Calu3 (cell line): Measurements from ENCODE around the gene TSGA10. TPM values are rescaled to one million over a fixed set of nuclear protein-coding genes. Genes with fewer than 3 reads are reported as not detected.

Experiments used
- Bru-seq: library from RNA; stranded (reverse); fragments of 400-500 nt; gene quantifications from one replicate; lab custom pipeline; 2021; lab: Mats Ljungman, UMichigan
- BruChase-seq, 2 experiments: library from RNA; stranded (reverse); fragments of 400-500 nt; gene quantifications; one replicate each; lab custom pipeline; 2021; lab: Mats Ljungman, UMichigan
- BruUV-seq: library from RNA; stranded (reverse); fragments of 400-500 nt; replicated peaks from 2 replicates; lab custom pipeline; 2021; lab: Mats Ljungman, UMichigan
- CTCF ChIA-PET: fragments of 300-600 bp; sonication (Branson Sonifier 250); formaldehyde crosslinking; loops from one replicate; lab custom pipeline; 2022; ENCODE audit warnings: antibody characterized with exemption; lab: Charles Lee
- DNase-seq: peaks from one replicate; pipeline ENCODE4 v3.0.0; 2022
- H3K27ac Mint-ChIP-seq: one replicate; pipeline ENCODE4 v1.8.0; 2022; ENCODE audit warnings: mixed read lengths; ENCODE audit not compliant: unreplicated experiment
- H3K27me3 Mint-ChIP-seq: one replicate; pipeline ENCODE4 v1.8.0; 2022; ENCODE audit warnings: mixed read lengths; ENCODE audit not compliant: unreplicated experiment
- H3K36me3 Mint-ChIP-seq: one replicate; pipeline ENCODE4 v1.8.0; 2022; ENCODE audit warnings: mild to moderate bottlenecking, moderate library complexity, mixed read lengths; ENCODE audit not compliant: insufficient read depth, unreplicated experiment
- H3K4me1 Mint-ChIP-seq: one replicate; pipeline ENCODE4 v1.8.0; 2022; ENCODE audit warnings: mild to moderate bottlenecking, low read depth, mixed read lengths; ENCODE audit not compliant: unreplicated experiment
- H3K4me3 Mint-ChIP-seq: one replicate; pipeline ENCODE4 v1.8.0; 2022; ENCODE audit warnings: mild to moderate bottlenecking, low read depth, moderate library complexity, mixed read lengths; ENCODE audit not compliant: unreplicated experiment
- H3K9me3 Mint-ChIP-seq: one replicate; pipeline ENCODE4 v1.8.0; 2022; ENCODE audit warnings: low read depth, mixed read lengths; ENCODE audit not compliant: unreplicated experiment
- CTCF ChIP-seq: fragments of 200-600 bp; IDR thresholded peaks from one replicate; pipeline ENCODE4 v1.8.0; 2022; ENCODE audit warnings: antibody characterized with exemption; ENCODE audit not compliant: unreplicated experiment
- intact Hi-C: fragments of 100-400 bp; cut with micrococcal nuclease; formaldehyde crosslinking; loops from one replicate; pipeline ENCODE4 v1.10.0; 2022; ENCODE audit not compliant: unreplicated experiment
- long read RNA-seq: library from polyadenylated mRNA; stranded (forward); transcript quantifications from one replicate; pipeline ENCODE4 v2.0.0, GENCODE V29; 2022
- total RNA-seq: library from RNA; stranded (reverse); gene quantifications from 2 replicates; pipeline ENCODE4 v1.2.3, GENCODE V29; 2022

TSGA10 gene
- total RNA-seq (14.2 and 16.1 TPM in 2 replicates), Bru-seq, nascent RNA (percentile 56 among the genes with signal in this experiment), BruChase-seq, experiment 1, labeled RNA remaining after a 6-hour chase (percentile 62 among the genes with signal in this experiment), BruChase-seq, experiment 2, labeled RNA remaining after a 2-hour chase (percentile 62 among the genes with signal in this experiment)
- long read RNA-seq, partial matches to known transcripts, result 1 of 17 reads
- long read RNA-seq, other reads (novel, unspliced or antisense), result 16 of 17 reads

GRCh38 chr2:99154643-99155536 is at the start of gene TSGA10, which contains the start of gene LIPT1:
TSGA10 (minus strand) TSS chr2:99154942; CDS start chr2:99109439, 45,503 bp downstream.
LIPT1 (plus strand) TSS chr2:99154967; CDS start chr2:99161958, 6,991 bp downstream.
- CTCF ChIA-PET, result interaction anchor here (0.6 to 1.3 kb wide), 3 partner anchors 12 to 243 kb away, joined by 3 to 5 read pairs (median 3); partner anchors contain the start of gene C2orf15
- BruUV-seq, result TSS peak; percentile 53
- peak; percentile 92 for DNase-seq
- no peak within 1 kb of the TSS for H3K4me3 Mint-ChIP-seq
- TF ChIP-seq CTCF, result no peak
- H3K36me3 Mint-ChIP-seq, result peaks cover 22% of the 10 kb centered on the region
- no peaks in the 10 kb centered on the region for H3K27me3 Mint-ChIP-seq
- H3K4me1 Mint-ChIP-seq, result peaks cover 7% of the 10 kb centered on the region
- H3K9me3 Mint-ChIP-seq, result no peaks in the 10 kb centered on the region
- intact Hi-C loops, result no loop called here
- H3K27ac Mint-ChIP-seq, result peak within 1 kb of the TSS; percentile 92

GRCh38 chr2:99201959-99202678 is 47.4 kb upstream of the TSGA10 start:
- Mint-ChIP-seq H3K36me3 (peaks cover 8% of the 10 kb centered on the region), H3K27me3 (no peaks in the 10 kb centered on the region), H3K4me1 (no peaks in the 10 kb centered on the region), H3K27ac (no peak overlapping the region), H3K9me3 (peaks cover 10% of the 10 kb centered on the region), H3K4me3 (no peak overlapping the region)
- CTCF ChIA-PET, result no interaction called here
- TF ChIP-seq CTCF, result no peak
- intact Hi-C loops, result no loop called here
- DNase-seq, result no peak
- BruUV-seq, result no TSS peak

- Mint-ChIP-seq H3K9me3 (peaks cover 2% of the 10 kb centered on the region), H3K4me1 (no peaks in the 10 kb centered on the region), H3K4me3 (no peak overlapping the region), H3K27me3 (no peaks in the 10 kb centered on the region), H3K27ac (peak overlapping the region; percentile 8), H3K36me3 (peaks cover 6% of the 10 kb centered on the region)
- DNase-seq, result no peak
- intact Hi-C loops, result no loop called here
- CTCF ChIA-PET, result interaction anchor here (0.6 kb wide), 1 partner anchor 213 kb away, joined by 4 read pairs; no protein-coding TSS in a partner anchor
- BruUV-seq, result no TSS peak
- no peak for TF ChIP-seq CTCF
These were observed 45.5 kb upstream of the TSGA10 start for GRCh38 chr2:99200076-99200800.
